A549 (cell line): Measurements from ENCODE around the gene CDC14A.

Experiments
- CEBPB ChIP-seq, 2 experiments: fragments of >200 bp in 1 of 2; sonication (Bioruptor Twin) in 1 of 2; formaldehyde crosslinking in 1 of 2; IDR thresholded peaks; 2 replicates each; pipeline ENCODE4 v1.6.1; 2012 to 2016
- CTCF ChIP-seq: fragments of >200 bp; sonication (Bioruptor Twin); formaldehyde crosslinking; IDR thresholded peaks from 3 replicates; pipeline ENCODE4 v1.5.1; 2016
- HOXA7 ChIP-seq: fragments of 250-450 bp; sonication (Bioruptor Pico); IDR thresholded peaks from 2 replicates; pipeline ENCODE4 v1.5.0; 2020; ENCODE audit warnings: mild to moderate bottlenecking, moderate library complexity
- KDM1A ChIP-seq: fragments of 200-600 bp; sonication (generic); IDR thresholded peaks from 2 replicates; pipeline ENCODE4 v1.6.1; 2016; ENCODE audit warnings: low read depth, mild to moderate bottlenecking
- MAZ ChIP-seq: fragments of 150-350 bp; IDR thresholded peaks from 2 replicates; pipeline ENCODE4 v1.6.1; 2014; ENCODE audit warnings: antibody characterized with exemption, low read depth, low read length, borderline replicate concordance
- POLR2A ChIP-seq: IDR thresholded peaks from 2 replicates; pipeline ENCODE4 v1.6.1; 2012; ENCODE audit warnings: mild to moderate bottlenecking, low read length
- POLR2AphosphoS2 ChIP-seq: conservative IDR thresholded peaks from 2 replicates; pipeline ENCODE4 v1.6.1; 2012; ENCODE audit warnings: low read length, improper control_type of control experiment, inconsistent platforms
- RCOR1 ChIP-seq: fragments of 150-350 bp; IDR thresholded peaks from 2 replicates; pipeline ENCODE4 v1.6.1; 2014; ENCODE audit warnings: antibody characterized with exemption, low read length, low read depth
- REST ChIP-seq: fragments of 200-600 bp; sonication (generic); IDR thresholded peaks from 2 replicates; pipeline ENCODE4 v1.6.1; 2016; ENCODE audit warnings: antibody characterized with exemption, mild to moderate bottlenecking, moderate library complexity
- SREBF2 ChIP-seq: fragments of 450-650 bp; IDR thresholded peaks from 2 replicates; pipeline ENCODE4 v1.6.1; 2014; ENCODE audit warnings: mild to moderate bottlenecking, moderate library complexity
- TF ChIP-seq, protein P1 (sequence below): fragments of 450-650 bp; IDR thresholded peaks from 2 replicates; pipeline ENCODE4 v1.6.1; 2014; ENCODE audit warnings: antibody characterized with exemption

DNA sequence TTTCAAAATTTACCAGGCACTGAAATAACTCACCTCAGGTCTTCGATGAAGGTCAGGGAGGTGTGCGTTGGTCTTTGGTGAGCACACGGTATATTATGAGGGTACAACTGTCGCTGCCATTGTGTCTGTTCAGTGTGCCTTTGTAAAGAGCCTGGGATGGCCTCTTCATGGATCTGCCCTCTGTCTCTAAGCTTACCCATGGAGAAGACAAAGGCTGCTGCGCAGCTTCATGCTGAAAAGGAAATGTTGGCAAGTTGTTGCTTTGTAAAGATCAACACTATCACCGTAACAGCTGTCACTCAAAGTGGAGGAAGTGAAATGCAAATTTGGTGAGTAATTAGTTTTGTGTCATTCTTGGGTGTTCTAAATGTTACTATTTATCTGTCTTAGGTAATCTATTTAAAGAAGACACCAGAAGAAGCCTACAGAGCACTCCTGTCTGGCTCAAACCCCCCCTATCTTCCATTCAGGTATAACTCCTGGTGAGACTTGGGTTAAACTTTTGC, 71.6 kb downstream of the CDC14A start:
- TF ChIP-seq CTCF (no peak), HOXA7 (CRISPR knock-in tag) (no peak), POLR2AphosphoS2 (no peak), KDM1A (no peak), RCOR1 (no peak), SREBF2 (no peak), POLR2A (no peak), REST (no peak), CEBPB (IDR thresholded peaks at IDR 0.05) (no peak), MAZ (no peak)
- TF ChIP-seq, protein P1, sequence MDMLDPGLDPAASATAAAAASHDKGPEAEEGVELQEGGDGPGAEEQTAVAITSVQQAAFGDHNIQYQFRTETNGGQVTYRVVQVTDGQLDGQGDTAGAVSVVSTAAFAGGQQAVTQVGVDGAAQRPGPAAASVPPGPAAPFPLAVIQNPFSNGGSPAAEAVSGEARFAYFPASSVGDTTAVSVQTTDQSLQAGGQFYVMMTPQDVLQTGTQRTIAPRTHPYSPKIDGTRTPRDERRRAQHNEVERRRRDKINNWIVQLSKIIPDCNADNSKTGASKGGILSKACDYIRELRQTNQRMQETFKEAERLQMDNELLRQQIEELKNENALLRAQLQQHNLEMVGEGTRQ: no peak
